HG03103 (cell line): Measurements from ENCODE around the gene UGT1A1.

Source experiments
- ATAC-seq: cut with Tn5 transposase; IDR thresholded peaks from one replicate; pipeline ENCODE4 v1.9.1; 2021; ENCODE audit warnings: low read depth; ENCODE audit not compliant: unreplicated experiment

UGT1A1 gene

GRCh38 chr2:233756429-233757081, 3.5 kb upstream of the UGT1A1 start:
- no peak for ATAC-seq

DNA sequence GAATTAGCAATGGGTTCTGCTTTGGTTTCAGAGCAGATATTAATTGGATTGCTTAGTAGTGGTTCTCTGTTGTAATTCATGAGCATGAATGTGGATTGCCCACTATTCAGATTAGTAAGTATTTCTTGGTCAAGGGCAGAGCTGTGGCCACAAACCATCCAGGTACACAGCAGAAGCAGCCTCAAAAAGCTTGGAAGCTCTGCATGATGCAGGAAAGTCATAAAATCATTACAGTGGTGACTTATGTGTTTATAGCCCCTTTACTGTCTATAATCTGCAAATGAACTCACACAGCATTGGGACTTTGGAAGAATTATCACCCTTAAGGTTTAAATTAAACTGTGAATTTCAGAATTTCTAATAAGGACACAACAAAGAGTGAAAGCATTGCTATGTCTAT, 1.9 kb upstream of the UGT1A1 start:
- ATAC-seq = no peak

GRCh38 chr2:233758849-233759248, 1.2 kb upstream of the UGT1A1 start:
- ATAC-seq = no peak

GRCh38 chr2:233761040-233761769, 1.1 kb downstream of the UGT1A1 start:
- ATAC-seq = no peak

- ATAC-seq = no peak
Measured at GRCh38 chr2:233764264-233764663, 4.2 kb downstream of the UGT1A1 start.

DNA sequence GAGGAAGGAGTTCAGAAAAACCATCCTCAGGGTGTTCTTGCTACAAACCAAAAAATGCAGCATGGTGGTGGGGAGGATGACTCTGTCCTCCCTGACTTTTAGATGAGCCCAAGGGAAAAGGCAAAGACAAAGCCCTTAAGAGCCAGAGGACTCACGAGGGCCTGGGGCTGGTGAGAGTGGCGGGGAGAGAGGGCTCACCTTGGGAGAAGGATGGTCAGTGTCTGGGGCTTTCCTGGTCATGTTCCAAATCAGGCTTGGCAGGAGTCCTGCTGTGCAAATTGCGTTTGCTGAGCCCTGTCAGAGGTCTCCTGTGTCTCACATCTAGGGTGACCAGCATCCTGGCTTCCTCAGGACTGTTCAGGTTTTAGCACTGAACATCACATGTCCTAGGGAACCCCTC, 4.7 kb downstream of the UGT1A1 start:
- ATAC-seq = no peak

- ATAC-seq = no peak
Measured at GRCh38 chr2:233766416-233766815, 6.3 kb downstream of the UGT1A1 start.

GRCh38 chr2:233768076-233768475, 8.0 kb downstream of the UGT1A1 start:
- ATAC-seq = no peak

DNA sequence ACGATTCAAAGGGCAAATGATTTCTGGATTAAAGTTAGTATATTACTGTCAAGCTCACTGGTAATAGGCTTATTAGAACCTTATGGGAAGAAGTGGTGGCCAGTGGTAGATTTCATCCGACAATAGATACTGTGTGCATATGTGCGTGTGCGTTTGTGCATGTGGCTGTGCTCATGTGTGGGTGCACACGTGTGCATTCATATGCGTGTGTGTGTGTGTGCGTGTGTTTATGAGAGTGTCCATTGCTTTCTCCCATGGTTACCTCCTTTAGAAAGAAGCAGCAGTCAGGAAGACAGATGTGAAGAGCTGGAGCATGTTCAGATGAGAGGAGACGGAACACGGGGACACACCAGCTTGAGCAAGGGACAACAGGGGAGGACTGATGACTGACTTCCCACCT, 9.2 kb downstream of the UGT1A1 start:
- no peak for ATAC-seq

DNA sequence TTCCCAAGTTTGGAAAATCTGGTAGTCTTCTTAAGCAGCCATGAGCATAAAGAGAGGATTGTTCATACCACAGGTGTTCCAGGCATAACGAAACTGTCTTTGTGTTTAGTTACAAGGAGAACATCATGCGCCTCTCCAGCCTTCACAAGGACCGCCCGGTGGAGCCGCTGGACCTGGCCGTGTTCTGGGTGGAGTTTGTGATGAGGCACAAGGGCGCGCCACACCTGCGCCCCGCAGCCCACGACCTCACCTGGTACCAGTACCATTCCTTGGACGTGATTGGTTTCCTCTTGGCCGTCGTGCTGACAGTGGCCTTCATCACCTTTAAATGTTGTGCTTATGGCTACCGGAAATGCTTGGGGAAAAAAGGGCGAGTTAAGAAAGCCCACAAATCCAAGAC, 12.1 kb downstream of the UGT1A1 start:
- no peak for ATAC-seq

DNA sequence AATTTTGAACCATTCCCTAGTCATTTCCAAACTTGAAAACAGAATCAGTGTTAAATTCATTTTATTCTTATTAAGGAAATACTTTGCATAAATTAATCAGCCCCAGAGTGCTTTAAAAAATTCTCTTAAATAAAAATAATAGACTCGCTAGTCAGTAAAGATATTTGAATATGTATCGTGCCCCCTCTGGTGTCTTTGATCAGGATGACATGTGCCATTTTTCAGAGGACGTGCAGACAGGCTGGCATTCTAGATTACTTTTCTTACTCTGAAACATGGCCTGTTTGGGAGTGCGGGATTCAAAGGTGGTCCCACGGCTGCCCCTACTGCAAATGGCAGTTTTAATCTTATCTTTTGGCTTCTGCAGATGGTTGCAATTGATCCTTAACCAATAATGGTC, 12.5 kb downstream of the UGT1A1 start:
- ATAC-seq = no peak

DNA sequence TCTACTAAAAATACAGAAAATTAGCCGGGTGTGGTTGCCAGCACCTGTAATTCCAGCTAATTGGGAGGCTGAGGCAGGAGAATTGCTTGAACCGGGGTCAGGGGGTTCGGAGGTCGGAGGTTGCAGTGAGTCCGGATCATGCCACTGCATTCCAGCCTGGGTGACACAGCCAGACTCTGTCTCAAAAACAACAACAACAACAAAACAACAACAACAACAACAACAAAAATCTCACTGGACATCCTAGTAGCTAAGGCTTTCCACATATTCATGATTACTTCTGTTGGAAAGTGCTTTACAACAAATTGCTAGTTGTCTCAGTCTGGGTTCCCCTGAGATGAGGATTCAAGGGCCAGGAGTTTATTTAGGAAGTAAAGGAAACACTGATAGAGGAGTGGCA, 13.8 kb downstream of the UGT1A1 start:
- ATAC-seq = no peak

GRCh38 chr2:233775414-233775813, 15.3 kb downstream of the UGT1A1 start:
- no peak for ATAC-seq

GRCh38 chr2:233778030-233778429, 18.0 kb downstream of the UGT1A1 start, which contains the start of gene MROH2A:
TSS of gene MROH2A (plus strand) at chr2:233778330. CDS start at chr2:233779359, 1,029 bp downstream.
- ATAC-seq = no peak

DNA sequence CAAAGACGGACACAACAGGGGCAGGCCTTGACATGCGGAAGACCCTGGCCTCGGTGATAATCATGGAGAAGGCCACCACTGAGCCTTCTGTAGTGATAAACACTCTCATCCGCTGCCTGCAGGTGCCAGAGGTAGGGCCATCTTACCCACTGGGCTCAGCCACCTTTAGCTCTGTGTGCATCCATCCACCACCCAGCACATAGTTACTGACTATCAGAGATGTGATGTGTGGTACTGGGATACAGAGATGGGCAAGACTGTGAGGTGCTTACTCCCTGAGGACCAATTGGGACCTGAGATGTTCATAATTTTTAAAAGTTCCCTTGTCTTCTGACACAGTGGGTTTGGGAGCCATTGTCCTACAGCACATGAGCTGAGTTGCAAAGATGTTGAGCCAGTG, 19.7 kb downstream of the UGT1A1 start:
- ATAC-seq = no peak

GRCh38 chr2:233780771-233781170, 20.7 kb downstream of the UGT1A1 start:
- ATAC-seq = no peak

DNA sequence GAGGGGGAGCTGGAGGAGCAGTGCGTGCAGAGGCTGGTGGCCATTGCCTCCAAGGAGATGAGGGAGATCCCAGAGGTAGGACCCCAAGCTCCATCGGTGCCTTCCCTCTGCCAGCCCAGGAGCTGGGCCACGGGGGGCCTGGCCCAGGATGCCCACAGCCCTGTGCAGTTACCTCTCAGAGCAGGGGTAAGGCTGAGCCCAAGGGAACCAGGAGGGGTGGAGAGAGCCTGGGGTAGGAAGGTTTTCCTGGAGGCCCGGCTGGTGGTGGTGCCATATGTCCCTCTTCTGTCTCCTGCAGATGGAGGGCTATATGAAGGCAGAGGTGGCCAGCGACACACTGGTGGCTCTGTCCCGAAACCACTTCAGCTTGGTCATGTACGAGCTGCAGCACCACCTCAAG, 29.5 kb downstream of the UGT1A1 start:
- ATAC-seq = no peak

DNA sequence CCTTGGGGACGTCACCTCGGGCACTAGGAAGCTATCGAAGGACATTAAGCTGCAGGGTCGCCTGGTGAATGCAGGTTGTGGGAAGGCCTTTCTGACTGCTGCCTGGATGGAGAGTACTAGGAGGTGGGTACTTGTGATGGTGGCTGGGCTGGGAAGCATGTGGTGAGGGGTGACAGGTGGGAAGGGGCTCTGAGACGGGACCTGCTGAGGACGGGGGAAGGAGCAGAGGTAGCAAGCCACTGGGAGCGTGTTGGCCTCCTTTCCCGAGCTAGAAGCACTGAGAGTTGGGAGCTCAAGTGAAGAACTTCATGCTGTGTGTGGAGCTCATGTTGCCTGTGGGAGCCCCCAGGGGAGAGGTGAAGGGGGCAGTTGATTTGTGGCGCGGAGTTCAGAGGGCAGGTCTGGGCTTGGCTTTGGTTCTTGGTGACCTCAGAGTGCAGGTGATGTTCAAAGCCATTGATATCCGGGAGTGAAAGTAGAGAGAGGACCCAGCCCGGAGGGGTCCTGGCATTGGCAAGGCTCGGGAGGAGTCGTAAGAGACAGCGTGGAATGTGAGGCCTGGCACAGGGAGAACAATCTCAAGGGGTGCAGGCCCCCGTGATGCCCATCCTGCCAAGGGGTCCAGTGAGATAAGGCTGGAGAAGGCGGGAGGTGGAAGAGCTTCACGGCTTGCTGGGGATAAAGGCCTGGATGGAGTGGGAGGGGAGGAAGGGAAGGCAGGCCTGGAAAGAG, 31.2 kb downstream of the UGT1A1 start:
- no peak for ATAC-seq

DNA sequence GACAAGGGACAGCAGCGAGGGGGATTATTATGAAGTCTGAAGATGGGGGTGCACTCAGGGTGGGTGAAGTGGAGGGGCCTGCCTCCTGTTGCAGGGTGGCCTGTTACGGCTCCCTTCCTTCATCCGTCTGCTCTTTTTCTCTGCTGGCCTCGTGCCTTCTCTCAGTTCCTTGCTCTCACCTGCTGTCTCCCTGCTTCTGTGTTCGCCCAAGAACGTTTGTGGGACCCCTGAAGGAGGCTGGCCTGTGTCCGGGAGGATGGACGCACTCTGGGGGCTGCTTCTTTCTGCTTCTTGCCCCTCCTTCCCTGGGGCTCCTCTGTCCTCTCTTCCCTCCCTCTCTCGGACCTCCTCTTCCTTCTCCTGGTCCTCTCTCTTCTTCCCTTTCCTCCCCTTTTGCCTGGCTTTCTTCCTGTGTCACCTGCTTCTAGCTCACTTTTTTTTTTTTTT, 31.8 kb downstream of the UGT1A1 start:
- no peak for ATAC-seq

GRCh38 chr2:233792720-233793119, 32.6 kb downstream of the UGT1A1 start:
- no peak for ATAC-seq

- ATAC-seq = no peak
Measured at GRCh38 chr2:233793465-233794127, 33.5 kb downstream of the UGT1A1 start.
